ENCODE data around the gene EIF4G3.

The EIF4G3 gene

DNA sequence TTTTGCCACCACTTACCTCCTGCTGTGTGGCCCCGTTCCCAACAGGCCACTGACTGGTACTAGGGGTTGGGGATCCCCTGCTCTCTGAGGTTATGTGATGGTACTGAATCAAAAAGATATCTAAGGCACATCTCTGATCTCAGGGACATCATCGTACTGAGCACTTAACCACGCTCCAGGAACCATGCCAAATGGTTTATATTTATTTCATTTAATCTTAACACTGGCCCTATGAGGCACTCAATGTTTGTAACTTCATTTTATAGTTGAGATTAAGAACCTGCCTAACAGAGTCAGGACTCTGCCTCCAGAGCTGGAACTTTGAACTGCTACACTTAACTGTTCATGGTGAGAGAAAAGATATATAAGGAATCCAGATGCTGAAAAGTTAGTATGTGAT lies 291.6 kb downstream of the EIF4G3 start:
- no peak overlapping the region for H3K27ac ChIP-seq (ENCODE audit: low read length)
- H3K4me3 ChIP-seq (ENCODE audit: low read depth in 1 of 2, low read length in 2 of 2), result no peak overlapping the region
- H3K4me1 ChIP-seq (ENCODE audit: control insufficient read depth in 1 of 2, insufficient read depth in 2 of 2, low read length in 2 of 2), result no peaks in the 10 kb centered on the region
- H3K36me3 ChIP-seq (ENCODE audit: control insufficient read depth in 1 of 2, insufficient read depth in 2 of 2, low read length in 2 of 2), result peaks cover 3 to 8% of the 10 kb centered on the region in 2 donors
- H3K9me3 ChIP-seq (ENCODE audit: control insufficient read depth in 1 of 2, low read length in 2 of 2), result no peaks in the 10 kb centered on the region
- no peaks in the 10 kb centered on the region for H3K27me3 ChIP-seq (ENCODE audit: low read depth, low read length)

DNA sequence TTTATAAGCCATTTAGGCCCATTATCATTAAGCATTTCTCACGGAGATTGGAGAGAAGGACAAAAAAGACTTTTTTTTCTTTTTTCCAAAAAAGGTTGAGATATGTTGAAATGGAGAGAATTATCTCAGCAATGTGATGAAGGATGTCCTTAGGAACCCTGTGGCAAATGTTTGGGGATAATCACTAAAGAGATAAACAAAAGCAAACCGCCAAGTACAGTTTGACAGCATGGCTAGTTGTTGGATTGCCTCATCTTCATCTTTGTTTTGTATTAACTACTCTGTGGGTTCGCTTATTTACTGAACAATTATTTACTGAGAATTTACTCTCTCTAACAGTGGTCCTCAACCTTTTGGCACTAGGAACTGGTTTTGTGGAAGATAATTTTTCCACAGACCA lies 292.2 kb downstream of the EIF4G3 start:
- H3K4me3 ChIP-seq (ENCODE audit: low read depth in 1 of 2, low read length in 2 of 2), result no peak overlapping the region

DNA sequence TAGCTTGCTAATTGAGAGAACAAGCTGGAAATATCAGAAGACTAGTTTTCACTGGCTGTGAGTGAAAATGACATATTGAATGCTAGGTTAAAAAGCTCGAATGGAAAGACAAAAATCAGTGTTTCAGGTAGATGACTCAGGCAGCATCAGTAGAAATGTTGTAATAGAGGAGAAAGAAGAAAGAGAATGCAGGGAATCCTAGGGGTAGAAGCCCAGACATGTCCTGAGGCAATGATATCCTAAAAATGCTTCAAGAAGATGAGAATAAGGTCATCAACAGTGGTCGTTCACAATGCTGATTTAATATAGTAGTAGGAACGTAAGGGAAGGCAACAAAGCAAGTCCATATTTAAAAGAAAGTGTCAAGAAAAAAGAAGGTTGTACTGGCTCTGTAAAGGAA lies 292.9 kb downstream of the EIF4G3 start:
- H3K4me3 ChIP-seq (ENCODE audit: low read depth in 1 of 2, low read length in 2 of 2), result no peak overlapping the region
- H3K27me3 ChIP-seq (ENCODE audit: low read depth, low read length), result no peaks in the 10 kb centered on the region
- H3K9me3 ChIP-seq (ENCODE audit: control insufficient read depth in 1 of 2, low read length in 2 of 2), result no peaks in the 10 kb centered on the region
- H3K36me3 ChIP-seq (ENCODE audit: control insufficient read depth in 1 of 2, insufficient read depth in 2 of 2, low read length in 2 of 2), result peaks cover 3 to 11% of the 10 kb centered on the region in 2 donors
- H3K4me1 ChIP-seq (ENCODE audit: control insufficient read depth in 1 of 2, insufficient read depth in 2 of 2, low read length in 2 of 2), result no peaks in the 10 kb centered on the region
- H3K27ac ChIP-seq (ENCODE audit: low read length), result no peak overlapping the region

More for the DNA sequence above, 292.2 kb downstream of the EIF4G3 start:
- Histone ChIP-seq H3K27ac (ENCODE audit: low read length) (no peak overlapping the region), H3K36me3 (ENCODE audit: control insufficient read depth in 1 of 2, insufficient read depth in 2 of 2, low read length in 2 of 2) (peaks cover 3 to 8% of the 10 kb centered on the region in 2 donors), H3K27me3 (ENCODE audit: low read depth, low read length) (no peaks in the 10 kb centered on the region), H3K9me3 (ENCODE audit: control insufficient read depth in 1 of 2, low read length in 2 of 2) (no peaks in the 10 kb centered on the region), H3K4me1 (ENCODE audit: control insufficient read depth in 1 of 2, insufficient read depth in 2 of 2, low read length in 2 of 2) (no peaks in the 10 kb centered on the region)

DNA sequence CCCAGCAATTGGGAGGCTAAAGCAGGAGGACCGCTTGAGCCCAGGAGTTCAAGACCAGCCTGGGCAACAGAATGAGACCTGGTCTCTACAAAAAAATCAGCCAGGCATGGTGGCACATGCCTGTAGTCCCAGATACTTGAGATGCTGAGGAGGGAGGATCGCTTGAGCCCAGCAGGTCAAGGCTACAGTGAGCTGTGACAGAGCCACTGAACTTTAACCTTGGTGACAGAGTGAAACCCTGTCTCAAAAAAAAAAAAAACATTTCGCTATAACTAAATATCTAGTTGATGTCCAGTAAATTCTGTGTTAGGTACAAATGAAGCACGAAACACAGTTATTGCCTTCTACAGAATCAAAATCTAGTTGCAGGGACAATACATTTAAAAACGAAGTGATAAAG lies 293.9 kb downstream of the EIF4G3 start:
- Histone ChIP-seq H3K36me3 (ENCODE audit: control insufficient read depth in 1 of 2, insufficient read depth in 2 of 2, low read length in 2 of 2) (peaks cover 11 to 17% of the 10 kb centered on the region in 2 donors), H3K27me3 (ENCODE audit: low read depth, low read length) (no peaks in the 10 kb centered on the region), H3K4me3 (ENCODE audit: low read depth in 1 of 2, low read length in 2 of 2) (no peak overlapping the region), H3K4me1 (ENCODE audit: control insufficient read depth in 1 of 2, insufficient read depth in 2 of 2, low read length in 2 of 2) (no peaks in the 10 kb centered on the region), H3K27ac (ENCODE audit: low read length) (no peak overlapping the region), H3K9me3 (ENCODE audit: control insufficient read depth in 1 of 2, low read length in 2 of 2) (no peaks in the 10 kb centered on the region)

GRCh38 chr1:20878799-20879198 lies 297.9 kb downstream of the EIF4G3 start:
- Histone ChIP-seq H3K9me3 (ENCODE audit: control insufficient read depth in 1 of 2, low read length in 2 of 2) (no peaks in the 10 kb centered on the region), H3K27ac (ENCODE audit: low read length) (no peak overlapping the region), H3K4me1 (ENCODE audit: control insufficient read depth in 1 of 2, insufficient read depth in 2 of 2, low read length in 2 of 2) (no peaks in the 10 kb centered on the region), H3K27me3 (ENCODE audit: low read depth, low read length) (no peaks in the 10 kb centered on the region), H3K4me3 (ENCODE audit: low read depth in 1 of 2, low read length in 2 of 2) (no peak overlapping the region), H3K36me3 (ENCODE audit: control insufficient read depth in 1 of 2, insufficient read depth in 2 of 2, low read length in 2 of 2) (peaks cover 13 to 17% of the 10 kb centered on the region in 2 donors)

DNA sequence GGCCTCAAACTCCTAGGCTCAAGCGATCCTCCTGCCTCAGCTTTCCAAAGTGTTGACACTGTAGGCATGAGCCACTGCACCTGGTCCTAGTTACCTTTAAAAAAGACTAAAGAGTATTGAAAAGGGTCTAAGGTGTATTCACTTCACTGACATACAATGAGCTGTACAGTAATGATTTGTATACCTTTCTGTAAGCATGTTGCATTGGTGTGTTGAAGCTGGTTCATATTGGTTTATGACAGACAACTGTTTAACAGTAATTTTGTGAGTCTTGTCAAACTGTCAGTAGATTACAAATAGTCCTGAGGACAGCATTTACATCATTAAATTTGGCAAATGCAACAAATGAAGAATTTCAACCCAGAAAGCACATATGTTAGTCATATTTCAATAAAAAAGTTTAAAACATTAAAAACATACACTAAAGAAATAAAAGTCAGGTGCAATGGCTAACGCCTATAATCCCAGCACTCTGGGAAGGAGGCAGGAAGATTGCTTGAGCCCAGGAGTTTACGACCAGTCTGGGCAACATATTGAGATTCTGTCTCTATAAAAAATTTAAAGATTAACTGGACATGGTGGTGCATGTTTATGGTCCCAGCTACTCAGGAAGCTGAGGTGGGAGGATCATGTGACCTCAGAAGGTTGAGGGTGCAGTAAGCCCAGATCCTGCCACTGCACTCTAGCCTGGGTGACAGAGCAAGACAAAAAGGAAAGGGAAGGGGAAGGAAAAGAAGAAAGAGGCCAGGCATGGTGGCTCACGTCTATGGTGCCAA lies 301.3 kb downstream of the EIF4G3 start:
- Histone ChIP-seq H3K36me3 (ENCODE audit: control insufficient read depth in 1 of 2, insufficient read depth in 2 of 2, low read length in 2 of 2) (peaks cover 13 to 19% of the 10 kb centered on the region in 2 donors), H3K27ac (ENCODE audit: low read length) (no peak overlapping the region), H3K27me3 (ENCODE audit: low read depth, low read length) (no peaks in the 10 kb centered on the region), H3K4me3 (ENCODE audit: low read depth in 1 of 2, low read length in 2 of 2) (no peak overlapping the region), H3K4me1 (ENCODE audit: control insufficient read depth in 1 of 2, insufficient read depth in 2 of 2, low read length in 2 of 2) (no peaks in the 10 kb centered on the region), H3K9me3 (ENCODE audit: control insufficient read depth in 1 of 2, low read length in 2 of 2) (no peaks in the 10 kb centered on the region)

DNA sequence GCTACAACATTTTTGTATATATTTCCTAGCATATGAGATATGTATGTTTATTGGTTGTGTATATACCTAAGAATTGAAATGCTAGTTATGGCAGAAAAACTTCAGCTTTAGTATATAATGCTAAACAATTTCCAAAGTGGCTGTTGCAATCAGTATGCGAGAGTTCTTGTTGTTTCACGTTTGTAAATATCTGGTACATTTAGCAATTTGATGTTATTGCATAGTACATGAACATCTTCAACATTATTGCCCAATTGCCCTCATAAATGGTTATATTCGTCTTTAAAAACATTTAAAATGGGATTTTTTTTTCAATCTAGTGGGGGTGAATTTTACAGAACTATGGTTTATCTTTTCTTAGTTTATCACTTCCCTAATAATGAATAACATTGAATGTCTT lies 303.4 kb downstream of the EIF4G3 start:
- Histone ChIP-seq H3K27me3 (ENCODE audit: low read depth, low read length) (no peaks in the 10 kb centered on the region), H3K4me3 (ENCODE audit: low read depth in 1 of 2, low read length in 2 of 2) (no peak overlapping the region), H3K4me1 (ENCODE audit: control insufficient read depth in 1 of 2, insufficient read depth in 2 of 2, low read length in 2 of 2) (no peaks in the 10 kb centered on the region), H3K27ac (ENCODE audit: low read length) (no peak overlapping the region), H3K36me3 (ENCODE audit: control insufficient read depth in 1 of 2, insufficient read depth in 2 of 2, low read length in 2 of 2) (peaks cover 9 to 10% of the 10 kb centered on the region in 2 donors), H3K9me3 (ENCODE audit: control insufficient read depth in 1 of 2, low read length in 2 of 2) (no peaks in the 10 kb centered on the region)

- H3K4me1 ChIP-seq (ENCODE audit: control insufficient read depth in 1 of 2, insufficient read depth in 2 of 2, low read length in 2 of 2), result no peaks in the 10 kb centered on the region
- no peak overlapping the region for H3K27ac ChIP-seq (ENCODE audit: low read length)
- H3K4me3 ChIP-seq (ENCODE audit: low read depth in 1 of 2, low read length in 2 of 2), result no peak overlapping the region
- H3K27me3 ChIP-seq (ENCODE audit: low read depth, low read length), result no peaks in the 10 kb centered on the region
- peaks cover 5 to 8% of the 10 kb centered on the region in 2 donors for H3K36me3 ChIP-seq (ENCODE audit: control insufficient read depth in 1 of 2, insufficient read depth in 2 of 2, low read length in 2 of 2)
- no peaks in the 10 kb centered on the region for H3K9me3 ChIP-seq (ENCODE audit: control insufficient read depth in 1 of 2, low read length in 2 of 2)
Observed at GRCh38 chr1:20871419-20871818, 305.3 kb downstream of the EIF4G3 start.

- Histone ChIP-seq H3K9me3 (ENCODE audit: control insufficient read depth in 1 of 2, low read length in 2 of 2) (no peaks in the 10 kb centered on the region), H3K27ac (ENCODE audit: low read length) (no peak overlapping the region), H3K4me1 (ENCODE audit: control insufficient read depth in 1 of 2, insufficient read depth in 2 of 2, low read length in 2 of 2) (no peaks in the 10 kb centered on the region), H3K27me3 (ENCODE audit: low read depth, low read length) (no peaks in the 10 kb centered on the region), H3K36me3 (ENCODE audit: control insufficient read depth in 1 of 2, insufficient read depth in 2 of 2, low read length in 2 of 2) (peaks cover 5 to 7% of the 10 kb centered on the region in 2 donors), H3K4me3 (ENCODE audit: low read depth in 1 of 2, low read length in 2 of 2) (no peak overlapping the region)
Observed at GRCh38 chr1:20870718-20871117, 306.0 kb downstream of the EIF4G3 start.

DNA sequence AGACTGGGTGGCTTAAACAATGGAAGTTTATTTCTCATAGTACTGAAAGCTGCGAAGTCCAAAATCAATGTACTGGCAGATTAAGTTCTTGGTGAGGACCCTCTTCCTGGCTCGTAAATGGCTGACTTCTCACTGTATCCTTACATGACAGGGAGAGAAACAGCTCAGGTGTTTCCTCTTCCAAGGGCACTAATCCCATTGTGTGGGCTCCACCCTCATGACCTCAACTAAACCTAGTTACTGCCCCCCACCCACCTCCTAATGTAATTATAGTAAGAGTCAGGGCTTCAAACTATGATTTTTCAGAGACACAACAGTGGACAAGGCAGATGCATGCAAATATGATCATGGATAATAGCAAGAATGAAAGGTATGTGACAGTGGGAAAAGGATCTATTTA lies 308.4 kb downstream of the EIF4G3 start:
- Histone ChIP-seq H3K27me3 (ENCODE audit: low read depth, low read length) (no peaks in the 10 kb centered on the region), H3K27ac (ENCODE audit: low read length) (no peak overlapping the region), H3K9me3 (ENCODE audit: control insufficient read depth in 1 of 2, low read length in 2 of 2) (no peaks in the 10 kb centered on the region), H3K4me3 (ENCODE audit: low read depth in 1 of 2, low read length in 2 of 2) (no peak overlapping the region), H3K4me1 (ENCODE audit: control insufficient read depth in 1 of 2, insufficient read depth in 2 of 2, low read length in 2 of 2) (no peaks in the 10 kb centered on the region), H3K36me3 (ENCODE audit: control insufficient read depth in 1 of 2, insufficient read depth in 2 of 2, low read length in 2 of 2) (peaks cover 14 to 17% of the 10 kb centered on the region in 2 donors)

- Histone ChIP-seq H3K27me3 (ENCODE audit: low read depth, low read length) (no peaks in the 10 kb centered on the region), H3K36me3 (ENCODE audit: control insufficient read depth in 1 of 2, insufficient read depth in 2 of 2, low read length in 2 of 2) (peaks cover 17 to 19% of the 10 kb centered on the region in 2 donors), H3K27ac (ENCODE audit: low read length) (no peak overlapping the region), H3K4me3 (ENCODE audit: low read depth in 1 of 2, low read length in 2 of 2) (no peak overlapping the region), H3K9me3 (ENCODE audit: control insufficient read depth in 1 of 2, low read length in 2 of 2) (no peaks in the 10 kb centered on the region), H3K4me1 (ENCODE audit: control insufficient read depth in 1 of 2, insufficient read depth in 2 of 2, low read length in 2 of 2) (no peaks in the 10 kb centered on the region)
Observed at GRCh38 chr1:20867847-20868246, 308.9 kb downstream of the EIF4G3 start.

- H3K4me1 ChIP-seq (ENCODE audit: control insufficient read depth in 1 of 2, insufficient read depth in 2 of 2, low read length in 2 of 2), result no peaks in the 10 kb centered on the region
- H3K36me3 ChIP-seq (ENCODE audit: control insufficient read depth in 1 of 2, insufficient read depth in 2 of 2, low read length in 2 of 2), result peaks cover 20 to 25% of the 10 kb centered on the region in 2 donors
- no peak overlapping the region for H3K27ac ChIP-seq (ENCODE audit: low read length)
- no peak overlapping the region for H3K4me3 ChIP-seq (ENCODE audit: low read depth in 1 of 2, low read length in 2 of 2)
- no peaks in the 10 kb centered on the region for H3K9me3 ChIP-seq (ENCODE audit: control insufficient read depth in 1 of 2, low read length in 2 of 2)
- no peaks in the 10 kb centered on the region for H3K27me3 ChIP-seq (ENCODE audit: low read depth, low read length)
Observed at GRCh38 chr1:20867062-20867461, 309.6 kb downstream of the EIF4G3 start.

All from muscle layer of duodenum (tissue), 2 donors.